ENCODE measurements around the gene PDE7B. TPM values are rescaled to one million over a fixed set of nuclear protein-coding genes. Genes with fewer than 3 reads are reported as not detected.

Gene PDE7B
- total and polyA plus RNA-seq, 2 of the 4 experiments (the other 2 are of a cell fraction): 7.8 to 12.4 TPM

DNA sequence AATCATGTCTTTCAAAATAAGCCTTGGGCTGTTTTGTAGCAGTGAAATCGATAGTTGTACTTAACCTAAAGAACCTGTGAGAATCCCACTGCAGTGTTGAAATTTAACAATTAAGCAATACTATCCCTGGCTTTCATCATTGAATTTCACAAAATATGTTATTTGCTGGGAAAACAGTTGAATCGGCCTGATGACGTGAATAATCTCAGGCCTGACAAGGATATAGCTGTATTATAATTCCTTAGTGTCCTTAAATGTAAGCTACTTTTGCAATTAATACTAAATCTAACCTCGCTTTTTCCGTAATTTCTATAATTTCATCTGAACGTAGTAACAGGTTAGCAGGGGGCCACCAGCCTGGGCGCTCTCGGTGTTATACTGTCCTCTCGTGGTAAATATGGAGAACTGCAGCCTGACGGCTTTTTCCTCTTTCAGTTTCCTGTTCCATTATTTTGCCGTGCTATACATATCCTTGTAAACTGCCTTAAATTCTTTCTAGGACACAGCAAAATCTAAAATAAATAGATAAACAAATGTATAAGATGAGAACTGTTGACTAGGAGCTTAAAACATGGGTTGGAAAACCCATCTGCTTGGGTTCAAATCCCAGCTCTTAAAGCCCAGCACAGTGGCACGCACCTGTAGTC, 374.6 kb downstream of the PDE7B start:
- Histone ChIP-seq H4K91ac (ENCODE audit: insufficient read depth, low read depth, low read length) (peak overlapping the region; percentile 36; the same call in 1 of the 2 replicates), H2BK120ac (ENCODE audit: low read depth, low read length) (peak overlapping the region; percentile 86; the same call in 1 of the 2 replicates), H3K23ac (ENCODE audit: low read depth, low read length) (no peak overlapping the region), H3K27ac (ENCODE audit: insufficient read depth, low read length) (peak overlapping the region; percentile 18; the same call in 1 of the 2 replicates), H3K4me3 (ENCODE audit: insufficient read depth, low read depth, low read length) (no peak overlapping the region), H4K8ac (ENCODE audit: low read depth in 2 of 2, low read length in 2 of 2) (peak overlapping the region; percentile 66 to 75; a peak in 3 of 4 replicates), H3K9ac (ENCODE audit: low read depth, low read length) (peak overlapping the region; percentile 1; the same call in 1 of the 2 replicates), H3K4me1 (ENCODE audit: control insufficient read depth, insufficient read depth, low read length) (peaks cover 7% of the 10 kb centered on the region), H4K20me1 (ENCODE audit: insufficient read depth, low read length) (no peaks in the 10 kb centered on the region), H3K56ac (ENCODE audit: extremely low read depth, insufficient read depth, low read length) (no peak overlapping the region; the same call in 1 of the 2 replicates), H2AK5ac (ENCODE audit: low read depth, low read length) (no peak overlapping the region), H3K14ac (replicated peaks; ENCODE audit: low read depth, low read length) (no peak overlapping the region), H2AFZ (replicated peaks; ENCODE audit: low read length, poor library complexity) (no peak overlapping the region), H2AK9ac (replicated peaks; ENCODE audit: low read depth, low read length, poor library complexity) (no peak overlapping the region), H3K4me2 (ENCODE audit: low read depth, low read length) (peak overlapping the region; percentile 58; the same call in 1 of the 2 replicates), H2BK5ac (ENCODE audit: low read depth, low read length, poor library complexity, severe bottlenecking) (peak overlapping the region; percentile 54), H2BK20ac (ENCODE audit: low read depth, low read length) (peak overlapping the region; percentile 78; the same call in 1 of the 2 replicates), H3K9me3 (ENCODE audit: control insufficient read depth, insufficient read depth, low read length) (peaks cover 2% of the 10 kb centered on the region; the same call in 1 of the 2 replicates), H3K27me3 (ENCODE audit: control insufficient read depth, insufficient read depth, low read length) (no peaks in the 10 kb centered on the region), H3K4ac (ENCODE audit: low read depth, low read length) (peak overlapping the region; percentile 9; the same call in 1 of the 2 replicates), H3K9me1 (ENCODE audit: insufficient read depth, low read length) (no peaks in the 10 kb centered on the region; the same call in 1 of the 2 replicates), H3K36me3 (ENCODE audit: control insufficient read depth, insufficient read depth, low read length) (no peaks in the 10 kb centered on the region), H2BK15ac (ENCODE audit: low read depth, low read length) (peak overlapping the region; percentile 0; the same call in 2 of the 3 replicates), H3K79me1 (ENCODE audit: low read depth in 1 of 2, low read length in 2 of 2) (no peaks in the 10 kb centered on the region), H4K5ac (ENCODE audit: low read depth, low read length) (no peak overlapping the region; the same call in 1 of the 2 replicates), H3K18ac (ENCODE audit: low read depth, low read length) (peak overlapping the region; percentile 23)
- TF ChIP-seq MAFK (IDR thresholded peaks at IDR 0.05; ENCODE audit: low read depth, low read length) (no peak), CEBPB (IDR thresholded peaks at IDR 0.05; ENCODE audit: low read depth, low read length) (peak; percentile 87), MXI1 (IDR thresholded peaks at IDR 0.05; ENCODE audit: borderline replicate concordance, low read depth, low read length) (no peak), RCOR1 (IDR thresholded peaks at IDR 0.05; ENCODE audit: insufficient replicate concordance, low read length) (no peak), RFX5 (IDR thresholded peaks at IDR 0.05; ENCODE audit: low read depth, low read length) (no peak), SMC3 (IDR thresholded peaks at IDR 0.05; ENCODE audit: low read depth, low read length) (peak; percentile 100), BHLHE40 (IDR thresholded peaks at IDR 0.05; ENCODE audit: low read depth, low read length) (no peak), RAD21 (IDR thresholded peaks at IDR 0.05; ENCODE audit: low read length) (peak; percentile 100), POLR2A (IDR thresholded peaks at IDR 0.05; ENCODE audit: low read depth, low read length) (peak; percentile 74), MAZ (IDR thresholded peaks at IDR 0.05; ENCODE audit: borderline replicate concordance, low read depth, low read length) (no peak), CHD1 (IDR thresholded peaks at IDR 0.05; ENCODE audit: low read depth, low read length) (no peak; the same call in 1 of the 2 replicates)
- TF ChIP-seq, protein P1, sequence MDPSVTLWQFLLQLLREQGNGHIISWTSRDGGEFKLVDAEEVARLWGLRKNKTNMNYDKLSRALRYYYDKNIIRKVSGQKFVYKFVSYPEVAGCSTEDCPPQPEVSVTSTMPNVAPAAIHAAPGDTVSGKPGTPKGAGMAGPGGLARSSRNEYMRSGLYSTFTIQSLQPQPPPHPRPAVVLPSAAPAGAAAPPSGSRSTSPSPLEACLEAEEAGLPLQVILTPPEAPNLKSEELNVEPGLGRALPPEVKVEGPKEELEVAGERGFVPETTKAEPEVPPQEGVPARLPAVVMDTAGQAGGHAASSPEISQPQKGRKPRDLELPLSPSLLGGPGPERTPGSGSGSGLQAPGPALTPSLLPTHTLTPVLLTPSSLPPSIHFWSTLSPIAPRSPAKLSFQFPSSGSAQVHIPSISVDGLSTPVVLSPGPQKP (IDR thresholded peaks at IDR 0.05; ENCODE audit: borderline replicate concordance, low read depth, low read length): no peak
- TF ChIP-seq, protein P2, sequence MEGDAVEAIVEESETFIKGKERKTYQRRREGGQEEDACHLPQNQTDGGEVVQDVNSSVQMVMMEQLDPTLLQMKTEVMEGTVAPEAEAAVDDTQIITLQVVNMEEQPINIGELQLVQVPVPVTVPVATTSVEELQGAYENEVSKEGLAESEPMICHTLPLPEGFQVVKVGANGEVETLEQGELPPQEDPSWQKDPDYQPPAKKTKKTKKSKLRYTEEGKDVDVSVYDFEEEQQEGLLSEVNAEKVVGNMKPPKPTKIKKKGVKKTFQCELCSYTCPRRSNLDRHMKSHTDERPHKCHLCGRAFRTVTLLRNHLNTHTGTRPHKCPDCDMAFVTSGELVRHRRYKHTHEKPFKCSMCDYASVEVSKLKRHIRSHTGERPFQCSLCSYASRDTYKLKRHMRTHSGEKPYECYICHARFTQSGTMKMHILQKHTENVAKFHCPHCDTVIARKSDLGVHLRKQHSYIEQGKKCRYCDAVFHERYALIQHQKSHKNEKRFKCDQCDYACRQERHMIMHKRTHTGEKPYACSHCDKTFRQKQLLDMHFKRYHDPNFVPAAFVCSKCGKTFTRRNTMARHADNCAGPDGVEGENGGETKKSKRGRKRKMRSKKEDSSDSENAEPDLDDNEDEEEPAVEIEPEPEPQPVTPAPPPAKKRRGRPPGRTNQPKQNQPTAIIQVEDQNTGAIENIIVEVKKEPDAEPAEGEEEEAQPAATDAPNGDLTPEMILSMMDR (conservative IDR thresholded peaks at IDR 0.05; ENCODE audit: low read depth, low read length): peak; percentile 100; the same call in 1 of the 2 replicates
- ChIA-PET POLR2A (ENCODE audit: unreplicated experiment) (no interaction called here), CTCF (interaction anchor here (0.6 to 2.5 kb wide), 37 partner anchors 11 to 1748 kb away, joined by 3 to 26 read pairs (median 3); no protein-coding TSS in a partner anchor)
- no TSS peak for BruUV-seq (replicated peaks)
- ATAC-seq (ENCODE audit: low read depth) (peak; percentile 92), DNase-seq (peak; percentile 67)
- in situ Hi-C loops (cut with MboI; ENCODE audit: low sequenced_read_pairs): loop anchor here (5.0 kb wide), 1 partner anchor 689 kb away; no protein-coding TSS in a partner anchor
- intact Hi-C loops (cut with micrococcal nuclease): loop anchor here (1.0 to 10.0 kb wide), 9 partner anchors 187 to 774 kb away; partner anchors contain the start of gene PDE7B
- dilution Hi-C loops (cut with HindIII; ENCODE audit: low sequenced_read_pairs, unreplicated experiment): no loop called here
- WGBS, 2 experiments (ENCODE audit: extremely low coverage in 2 of 2, insufficient read length in 1 of 2): no CpG with 5 or more reads among the region's 12 CpGs
